Keratinocyte (primary cell): ENCODE measurements around the gene DUSP22.

Experiments used
- EZH2 ChIP-seq: IDR thresholded peaks from one replicate; pipeline ENCODE4 v1.6.1; 2012; ENCODE audit warnings: inconsistent platforms, mild to moderate bottlenecking, low read length, moderate library complexity
- TF ChIP-seq, protein P1 (sequence below), 3 experiments: IDR thresholded peaks in 1 of 3; conservative IDR thresholded peaks in 1 of 3; optimal IDR thresholded peaks in 1 of 3; 2 replicates in 2 of 3; 3 replicates in 1 of 3; pipeline versions ENCODE3 to v1.5.1; 2011; ENCODE audit warnings: low read length in 3 of 3, mild to moderate bottlenecking in 3 of 3, moderate library complexity in 2 of 3, control low read depth in 1 of 3, inconsistent platforms in 1 of 3; ENCODE audit not compliant: insufficient read depth in 2 of 3; ENCODE audit errors: extremely low read depth in 1 of 3

DNA sequence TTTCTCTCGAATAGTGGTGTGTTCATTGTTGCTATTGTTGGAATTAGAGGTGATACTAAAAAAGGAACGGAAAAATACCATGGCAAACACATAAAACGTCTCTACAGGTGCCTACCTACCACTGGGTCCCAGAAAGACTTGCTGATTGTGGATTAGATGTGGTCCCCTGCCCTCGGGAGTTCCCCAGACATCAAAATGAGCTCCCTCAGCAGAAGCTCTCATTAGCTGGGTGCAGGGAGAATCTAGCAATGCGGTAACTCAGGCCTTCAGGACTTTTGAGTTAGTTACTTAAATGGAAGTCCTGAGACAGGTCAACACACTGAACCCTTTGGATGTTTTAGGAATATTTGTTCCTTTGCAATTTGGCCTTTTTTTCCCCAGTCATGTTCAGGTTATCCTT, 105.3 kb downstream of the DUSP22 start:
- TF ChIP-seq, protein P1, sequence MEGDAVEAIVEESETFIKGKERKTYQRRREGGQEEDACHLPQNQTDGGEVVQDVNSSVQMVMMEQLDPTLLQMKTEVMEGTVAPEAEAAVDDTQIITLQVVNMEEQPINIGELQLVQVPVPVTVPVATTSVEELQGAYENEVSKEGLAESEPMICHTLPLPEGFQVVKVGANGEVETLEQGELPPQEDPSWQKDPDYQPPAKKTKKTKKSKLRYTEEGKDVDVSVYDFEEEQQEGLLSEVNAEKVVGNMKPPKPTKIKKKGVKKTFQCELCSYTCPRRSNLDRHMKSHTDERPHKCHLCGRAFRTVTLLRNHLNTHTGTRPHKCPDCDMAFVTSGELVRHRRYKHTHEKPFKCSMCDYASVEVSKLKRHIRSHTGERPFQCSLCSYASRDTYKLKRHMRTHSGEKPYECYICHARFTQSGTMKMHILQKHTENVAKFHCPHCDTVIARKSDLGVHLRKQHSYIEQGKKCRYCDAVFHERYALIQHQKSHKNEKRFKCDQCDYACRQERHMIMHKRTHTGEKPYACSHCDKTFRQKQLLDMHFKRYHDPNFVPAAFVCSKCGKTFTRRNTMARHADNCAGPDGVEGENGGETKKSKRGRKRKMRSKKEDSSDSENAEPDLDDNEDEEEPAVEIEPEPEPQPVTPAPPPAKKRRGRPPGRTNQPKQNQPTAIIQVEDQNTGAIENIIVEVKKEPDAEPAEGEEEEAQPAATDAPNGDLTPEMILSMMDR (optimal IDR thresholded peaks at IDR 0.05 in 1 of 3, IDR thresholded peaks at IDR 0.05 in 1 of 3, conservative IDR thresholded peaks at IDR 0.05 in 1 of 3; ENCODE audit: extremely low read depth in 1 of 3, insufficient read depth in 2 of 3, low read length in 3 of 3) = no peak
- TF ChIP-seq EZH2 = no peak
